DND-41 (cell line): ENCODE measurements around the gene XRCC2.

Experiments
- EZH2 ChIP-seq: IDR thresholded peaks from 3 replicates; pipeline ENCODE4 v1.6.1; 2012; ENCODE audit warnings: borderline replicate concordance, low read depth, mild to moderate bottlenecking, moderate library complexity, low read length, inconsistent platforms; ENCODE audit not compliant: severe bottlenecking
- TF ChIP-seq, protein P1 (sequence below): IDR thresholded peaks from 2 replicates; pipeline ENCODE4 v1.5.1; 2012; ENCODE audit warnings: borderline replicate concordance, low read length, moderate library complexity, mild to moderate bottlenecking; ENCODE audit not compliant: poor library complexity, severe bottlenecking; ENCODE audit errors: extremely low read depth

DNA sequence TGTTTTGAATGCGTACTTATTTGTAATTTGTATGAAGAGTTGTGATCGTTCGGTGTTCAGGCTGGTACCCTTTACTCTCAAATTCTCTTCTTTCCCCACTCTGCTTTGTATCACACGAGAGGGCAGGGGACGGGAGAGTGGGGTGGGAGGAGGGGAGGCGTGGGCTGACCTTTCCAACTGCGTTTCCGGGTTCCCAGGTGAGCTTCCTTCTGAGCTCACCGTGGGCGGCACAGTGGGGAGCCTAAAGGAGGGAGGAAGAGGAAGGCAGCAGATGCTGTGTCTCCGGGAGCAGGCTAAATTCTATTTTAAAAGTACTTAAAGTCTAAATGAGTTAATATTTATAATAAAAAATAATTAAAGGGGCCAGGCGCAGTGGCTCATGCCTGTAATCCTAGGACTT is 7.4 kb upstream of the XRCC2 start:
- TF ChIP-seq EZH2: no peak
- TF ChIP-seq, protein P1, sequence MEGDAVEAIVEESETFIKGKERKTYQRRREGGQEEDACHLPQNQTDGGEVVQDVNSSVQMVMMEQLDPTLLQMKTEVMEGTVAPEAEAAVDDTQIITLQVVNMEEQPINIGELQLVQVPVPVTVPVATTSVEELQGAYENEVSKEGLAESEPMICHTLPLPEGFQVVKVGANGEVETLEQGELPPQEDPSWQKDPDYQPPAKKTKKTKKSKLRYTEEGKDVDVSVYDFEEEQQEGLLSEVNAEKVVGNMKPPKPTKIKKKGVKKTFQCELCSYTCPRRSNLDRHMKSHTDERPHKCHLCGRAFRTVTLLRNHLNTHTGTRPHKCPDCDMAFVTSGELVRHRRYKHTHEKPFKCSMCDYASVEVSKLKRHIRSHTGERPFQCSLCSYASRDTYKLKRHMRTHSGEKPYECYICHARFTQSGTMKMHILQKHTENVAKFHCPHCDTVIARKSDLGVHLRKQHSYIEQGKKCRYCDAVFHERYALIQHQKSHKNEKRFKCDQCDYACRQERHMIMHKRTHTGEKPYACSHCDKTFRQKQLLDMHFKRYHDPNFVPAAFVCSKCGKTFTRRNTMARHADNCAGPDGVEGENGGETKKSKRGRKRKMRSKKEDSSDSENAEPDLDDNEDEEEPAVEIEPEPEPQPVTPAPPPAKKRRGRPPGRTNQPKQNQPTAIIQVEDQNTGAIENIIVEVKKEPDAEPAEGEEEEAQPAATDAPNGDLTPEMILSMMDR: no peak
